ENCODE measurements around the gene DHX38. TPM values are rescaled to one million over a fixed set of nuclear protein-coding genes. Genes with fewer than 3 reads are reported as not detected.

The DHX38 gene
- total RNA-seq, 4 donors from 2014 or later, result 27.6 to 54.4 (median 43.4) TPM

- DNase-seq, result no peak
- WGBS, 2 donors, result 57 to 73% methylated on average over 1 of the region's 1 CpG
- no peak overlapping the region for H3K4me3 ChIP-seq
- intact Hi-C loops (cut with DNase I), result no loop called here
- TF ChIP-seq CTCF (IDR thresholded peaks at IDR 0.05) (no peak), POLR2A (IDR thresholded peaks at IDR 0.05) (no peak)
- no peaks in the 10 kb centered on the region for H3K4me1 ChIP-seq
- no peaks in the 10 kb centered on the region for H3K36me3 ChIP-seq
- H3K27ac ChIP-seq, result no peak overlapping the region
- no peaks in the 10 kb centered on the region for H3K9me3 ChIP-seq
- H3K27me3 ChIP-seq, result no peaks in the 10 kb centered on the region
Observed at GRCh38 chr16:72142476-72142875, 48.8 kb downstream of the DHX38 start.

- Histone ChIP-seq H3K9me3 (no peaks in the 10 kb centered on the region), H3K4me1 (no peaks in the 10 kb centered on the region), H3K36me3 (no peaks in the 10 kb centered on the region), H3K27ac (no peak overlapping the region), H3K27me3 (no peaks in the 10 kb centered on the region), H3K4me3 (no peak overlapping the region)
- intact Hi-C loops (cut with DNase I), result no loop called here
- TF ChIP-seq CTCF (IDR thresholded peaks at IDR 0.05) (no peak), POLR2A (IDR thresholded peaks at IDR 0.05) (no peak)
- DNase-seq, result no peak
- WGBS, 2 donors, result 57 to 83% methylated on average over 5 to 8 of the region's 8 CpGs
Observed at GRCh38 chr16:72149676-72150464, 56.2 kb downstream of the DHX38 start.

DNA sequence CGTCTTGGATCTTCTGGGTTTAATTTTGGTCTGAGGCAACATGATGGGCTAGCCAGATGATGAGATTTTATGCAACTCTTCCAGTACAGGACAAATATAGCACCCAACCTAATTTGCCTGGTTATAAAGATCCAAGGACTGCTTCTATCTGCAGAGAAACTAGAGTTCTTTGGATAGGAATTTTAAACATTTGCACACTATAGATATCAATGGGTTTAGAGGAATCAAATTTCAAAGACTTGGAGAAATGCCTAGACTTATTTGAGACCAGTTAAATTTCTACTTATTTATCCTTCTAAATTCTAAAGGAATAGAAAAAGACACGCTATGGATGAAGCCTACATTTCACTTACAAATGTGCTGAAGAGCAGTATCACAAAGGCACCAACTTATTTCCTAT is 65.7 kb downstream of the DHX38 start:
- WGBS, 2 donors, result 36 to 37% methylated on average over 2 of the region's 2 CpGs
- Histone ChIP-seq H3K4me3 (no peak overlapping the region), H3K27ac (no peak overlapping the region), H3K9me3 (no peaks in the 10 kb centered on the region), H3K27me3 (no peaks in the 10 kb centered on the region), H3K4me1 (no peaks in the 10 kb centered on the region), H3K36me3 (no peaks in the 10 kb centered on the region)
- intact Hi-C loops (cut with DNase I), result no loop called here
- no peak for TF ChIP-seq POLR2A (IDR thresholded peaks at IDR 0.05)
- TF ChIP-seq CTCF (IDR thresholded peaks at IDR 0.05), result no peak
- DNase-seq, result no peak

GRCh38 chr16:72159801-72160200 is 66.2 kb downstream of the DHX38 start:
- no peak for DNase-seq
- Histone ChIP-seq H3K4me1 (no peaks in the 10 kb centered on the region), H3K4me3 (no peak overlapping the region), H3K9me3 (no peaks in the 10 kb centered on the region), H3K27me3 (no peaks in the 10 kb centered on the region), H3K27ac (no peak overlapping the region), H3K36me3 (no peaks in the 10 kb centered on the region)
- TF ChIP-seq POLR2A (IDR thresholded peaks at IDR 0.05) (no peak), CTCF (IDR thresholded peaks at IDR 0.05) (no peak)
- WGBS, 2 donors, result 39 to 57% methylated on average over 2 of the region's 2 CpGs
- intact Hi-C loops (cut with DNase I), result no loop called here

- no peak for TF ChIP-seq CTCF (IDR thresholded peaks at IDR 0.05)
- no peak for TF ChIP-seq POLR2A (IDR thresholded peaks at IDR 0.05)
- H3K27ac ChIP-seq, result no peak overlapping the region
Observed at GRCh38 chr16:72162105-72162692, 68.6 kb downstream of the DHX38 start.

More at GRCh38 chr16:72162105-72162692, 68.6 kb downstream of the DHX38 start:
- Histone ChIP-seq H3K27me3 (no peaks in the 10 kb centered on the region), H3K36me3 (no peaks in the 10 kb centered on the region), H3K4me3 (no peak overlapping the region), H3K4me1 (no peaks in the 10 kb centered on the region), H3K9me3 (no peaks in the 10 kb centered on the region)
- no peak for DNase-seq
- 68 to 70% methylated on average over 6 of the region's 6 CpGs for WGBS, 2 donors
- intact Hi-C loops (cut with DNase I), result no loop called here
